OCI-LY7 (cell line): ENCODE data around the gene TKT.

ENCODE experiments used
- EZH2phosphoT487 ChIP-seq: fragments of 200-600 bp; sonication (generic); IDR thresholded peaks from 2 replicates; pipeline ENCODE4 v1.6.1; 2018; ENCODE audit warnings: low read depth, borderline replicate concordance, mild to moderate bottlenecking, mixed run types, antibody characterized with exemption, low read length, moderate library complexity, mixed read lengths
- TF ChIP-seq, protein P1 (sequence below): fragments of 200-600 bp; sonication (generic); conservative IDR thresholded peaks from 2 replicates; pipeline ENCODE4 v1.5.1; 2014; ENCODE audit warnings: mild to moderate bottlenecking, antibody characterized with exemption, low read length, moderate library complexity, mixed read lengths

DNA sequence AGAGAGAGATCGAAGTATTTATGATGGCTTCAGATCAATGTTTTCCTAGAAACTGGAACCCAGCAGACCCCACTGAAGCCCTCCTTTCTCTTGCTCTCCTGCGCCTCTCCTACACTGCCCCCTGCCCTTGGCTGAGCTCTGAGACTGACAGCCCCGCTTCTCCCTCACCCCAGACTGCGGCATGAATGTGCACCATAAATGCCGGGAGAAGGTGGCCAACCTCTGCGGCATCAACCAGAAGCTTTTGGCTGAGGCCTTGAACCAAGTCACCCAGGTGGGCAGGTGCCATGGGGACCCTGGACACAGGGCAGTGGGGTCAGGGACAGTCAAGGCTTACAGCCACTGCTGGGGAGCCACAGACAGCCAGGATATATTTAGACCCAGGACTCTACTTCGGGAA is 71.1 kb downstream of the TKT start:
- TF ChIP-seq, protein P1, sequence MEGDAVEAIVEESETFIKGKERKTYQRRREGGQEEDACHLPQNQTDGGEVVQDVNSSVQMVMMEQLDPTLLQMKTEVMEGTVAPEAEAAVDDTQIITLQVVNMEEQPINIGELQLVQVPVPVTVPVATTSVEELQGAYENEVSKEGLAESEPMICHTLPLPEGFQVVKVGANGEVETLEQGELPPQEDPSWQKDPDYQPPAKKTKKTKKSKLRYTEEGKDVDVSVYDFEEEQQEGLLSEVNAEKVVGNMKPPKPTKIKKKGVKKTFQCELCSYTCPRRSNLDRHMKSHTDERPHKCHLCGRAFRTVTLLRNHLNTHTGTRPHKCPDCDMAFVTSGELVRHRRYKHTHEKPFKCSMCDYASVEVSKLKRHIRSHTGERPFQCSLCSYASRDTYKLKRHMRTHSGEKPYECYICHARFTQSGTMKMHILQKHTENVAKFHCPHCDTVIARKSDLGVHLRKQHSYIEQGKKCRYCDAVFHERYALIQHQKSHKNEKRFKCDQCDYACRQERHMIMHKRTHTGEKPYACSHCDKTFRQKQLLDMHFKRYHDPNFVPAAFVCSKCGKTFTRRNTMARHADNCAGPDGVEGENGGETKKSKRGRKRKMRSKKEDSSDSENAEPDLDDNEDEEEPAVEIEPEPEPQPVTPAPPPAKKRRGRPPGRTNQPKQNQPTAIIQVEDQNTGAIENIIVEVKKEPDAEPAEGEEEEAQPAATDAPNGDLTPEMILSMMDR = no peak
- TF ChIP-seq EZH2phosphoT487 = no peak
